HG02970 (cell line): Measurements from ENCODE around the gene TMCO4.

Experiments used
- ATAC-seq: cut with Tn5 transposase; IDR thresholded peaks from one replicate; pipeline ENCODE4 v1.9.1; 2021; ENCODE audit warnings: mild to moderate bottlenecking, moderate library complexity, moderate number of reproducible peaks; ENCODE audit not compliant: unreplicated experiment, low FRiP score

TMCO4 gene

GRCh38 chr1:19752083-19752696 lies 47.5 kb downstream of the TMCO4 start:
- ATAC-seq: no peak

GRCh38 chr1:19750882-19751276 lies 48.8 kb downstream of the TMCO4 start:
- no peak for ATAC-seq

DNA sequence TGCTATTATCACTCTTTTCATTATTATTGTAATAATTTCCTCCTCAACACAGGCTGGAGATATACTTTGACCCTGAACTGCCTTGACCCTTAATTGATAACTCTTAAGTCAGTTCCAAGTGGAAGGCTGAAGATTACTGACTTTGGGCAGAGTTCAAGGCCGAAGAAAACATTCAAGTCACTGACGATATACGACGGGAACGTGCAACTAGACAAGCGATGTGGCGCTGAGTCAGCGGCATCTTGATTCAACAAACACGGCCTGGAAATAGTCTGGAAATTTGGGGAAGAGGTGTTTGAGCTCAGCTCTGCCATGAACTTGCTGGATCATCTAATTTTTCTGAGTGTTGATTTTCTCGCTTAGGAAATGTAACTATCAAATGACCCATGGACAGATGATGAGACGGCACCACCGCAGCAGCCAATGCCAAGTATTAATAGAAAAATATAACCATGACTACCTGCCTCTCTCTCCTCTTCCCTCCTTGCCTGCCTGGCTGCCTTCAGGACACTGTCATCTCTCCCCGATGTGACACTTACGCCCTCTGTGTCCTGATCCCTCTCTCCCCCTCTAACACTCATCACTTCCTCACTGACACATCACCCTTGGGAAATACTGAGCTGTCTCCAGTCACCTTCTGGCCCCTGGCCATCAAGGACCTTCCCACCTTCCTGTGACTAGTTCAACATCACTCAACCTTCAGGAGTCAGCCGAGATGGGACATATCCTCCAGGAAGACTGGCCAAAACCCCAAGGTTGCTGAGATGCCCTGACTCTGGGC lies 49.4 kb downstream of the TMCO4 start:
- ATAC-seq: no peak

DNA sequence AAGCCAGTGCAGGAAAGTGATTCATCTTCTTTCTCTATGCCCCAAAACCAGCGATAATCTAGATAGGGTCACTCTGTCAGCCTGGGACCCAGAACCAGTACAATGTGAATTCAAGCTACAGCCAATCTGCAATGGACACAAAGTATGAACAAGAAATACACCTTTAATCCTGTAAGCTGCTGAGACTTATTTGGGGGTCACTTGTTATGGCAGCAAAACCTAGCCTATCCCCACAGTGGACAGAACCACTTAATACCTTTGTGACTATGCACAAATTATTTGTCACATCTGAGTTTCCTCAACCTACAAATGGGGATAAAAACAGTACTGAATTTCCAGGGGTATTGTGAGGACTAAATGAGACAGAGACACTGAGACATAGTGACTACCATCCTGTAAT lies 50.0 kb downstream of the TMCO4 start:
- ATAC-seq: no peak

GRCh38 chr1:19747761-19748160 lies 52.0 kb downstream of the TMCO4 start:
- no peak for ATAC-seq

GRCh38 chr1:19744886-19745285 lies 54.8 kb downstream of the TMCO4 start:
- ATAC-seq: no peak

DNA sequence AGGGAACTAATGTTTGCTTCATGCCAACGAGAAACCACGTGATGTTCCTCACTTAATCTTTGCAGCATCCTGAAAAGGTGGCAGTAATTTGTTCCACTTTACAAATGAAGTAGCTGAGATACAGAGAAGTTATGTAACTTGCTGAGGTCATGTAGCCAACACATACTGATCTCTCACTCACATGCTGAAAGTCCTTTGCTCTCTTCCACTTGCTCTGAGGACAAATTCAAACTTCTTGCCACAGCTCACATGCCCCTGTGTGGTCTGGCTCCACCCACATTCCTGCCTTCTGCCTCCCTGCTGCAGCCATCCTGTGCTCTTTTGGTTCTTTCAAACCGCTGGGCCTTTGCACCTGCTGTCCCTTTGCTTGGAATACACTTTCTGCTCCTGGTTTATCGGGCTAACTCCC lies 55.4 kb downstream of the TMCO4 start:
- no peak for ATAC-seq

GRCh38 chr1:19743793-19744192 lies 55.9 kb downstream of the TMCO4 start:
- no peak for ATAC-seq

- no peak for ATAC-seq
These were observed 56.5 kb downstream of the TMCO4 start for GRCh38 chr1:19743180-19743579.

DNA sequence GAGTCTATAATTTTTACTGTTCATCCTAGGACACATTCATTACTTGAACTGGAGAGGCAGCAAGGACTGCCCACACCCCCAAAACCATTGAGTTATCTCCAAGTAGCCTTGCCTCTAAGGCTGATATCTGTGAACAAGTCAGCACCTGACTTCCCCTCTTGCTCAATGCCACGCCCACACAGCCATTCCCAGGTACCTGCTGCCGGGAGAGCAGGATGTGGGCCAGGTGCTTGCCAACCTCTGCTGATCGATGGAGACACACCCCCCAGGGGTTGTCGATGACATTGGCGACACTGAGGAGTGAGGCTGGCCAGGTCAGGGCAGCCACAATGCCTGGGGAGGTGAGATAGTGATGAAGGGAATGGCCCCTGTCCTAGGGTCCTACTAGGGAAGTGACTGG lies 60.1 kb downstream of the TMCO4 start:
- ATAC-seq: no peak

DNA sequence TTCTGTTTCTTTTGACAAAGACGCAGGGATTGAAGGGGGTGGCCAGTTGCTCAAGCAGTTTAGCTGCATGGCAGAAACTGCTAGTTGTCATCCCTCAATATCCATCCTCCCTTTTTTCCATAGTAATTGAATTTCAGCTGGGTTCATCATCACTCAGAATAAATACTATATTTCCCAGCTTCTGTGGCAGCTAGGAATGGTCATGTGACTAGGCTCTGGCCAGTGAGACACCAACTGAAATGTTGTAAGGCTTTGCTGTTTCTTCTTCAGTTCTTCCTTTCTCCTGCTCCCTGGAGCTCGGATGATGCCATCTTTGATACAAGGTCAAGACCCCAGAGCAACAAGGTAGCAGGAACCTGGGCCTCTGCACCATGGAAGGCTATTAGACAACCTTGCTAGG lies 61.0 kb downstream of the TMCO4 start:
- no peak for ATAC-seq

GRCh38 chr1:19738076-19738475 lies 61.6 kb downstream of the TMCO4 start:
- ATAC-seq: no peak

GRCh38 chr1:19737104-19737825 lies 62.5 kb downstream of the TMCO4 start:
- ATAC-seq: no peak

DNA sequence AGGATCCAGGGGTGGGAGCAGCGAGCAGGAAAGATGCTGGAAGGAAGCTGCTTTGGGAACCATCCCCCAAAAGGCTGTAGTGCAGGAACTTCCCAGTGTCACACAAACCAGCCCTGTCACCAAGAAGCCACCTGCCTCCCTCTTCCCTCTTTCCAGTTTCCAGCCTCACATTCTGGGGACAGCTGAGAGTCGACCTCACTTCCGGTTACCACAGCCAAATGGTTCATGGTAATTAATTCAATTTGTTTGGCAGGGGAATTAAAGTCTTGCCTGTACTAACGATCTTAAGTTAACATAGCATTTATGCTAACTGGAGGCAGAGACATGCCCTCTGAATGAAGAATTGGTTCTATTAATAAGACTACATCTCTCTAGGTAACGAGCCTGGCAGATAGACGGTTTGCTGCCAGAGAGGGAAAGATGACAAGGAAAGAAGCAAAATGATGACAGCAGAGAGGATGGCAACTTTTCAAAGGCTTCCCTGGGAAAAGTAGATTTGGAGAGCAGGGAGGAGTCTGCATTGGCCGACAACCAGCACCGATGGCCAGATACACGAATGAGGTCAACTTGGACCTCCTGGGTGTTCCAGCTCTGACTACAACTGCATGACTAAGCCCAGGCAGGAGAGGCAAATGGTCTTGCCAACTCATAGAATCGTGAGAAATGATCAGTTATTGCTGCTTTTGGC lies 64.1 kb downstream of the TMCO4 start:
- ATAC-seq: no peak

GRCh38 chr1:19734472-19734999 lies 65.2 kb downstream of the TMCO4 start:
- no peak for ATAC-seq

GRCh38 chr1:19734056-19734455 lies 65.7 kb downstream of the TMCO4 start:
- ATAC-seq: no peak

DNA sequence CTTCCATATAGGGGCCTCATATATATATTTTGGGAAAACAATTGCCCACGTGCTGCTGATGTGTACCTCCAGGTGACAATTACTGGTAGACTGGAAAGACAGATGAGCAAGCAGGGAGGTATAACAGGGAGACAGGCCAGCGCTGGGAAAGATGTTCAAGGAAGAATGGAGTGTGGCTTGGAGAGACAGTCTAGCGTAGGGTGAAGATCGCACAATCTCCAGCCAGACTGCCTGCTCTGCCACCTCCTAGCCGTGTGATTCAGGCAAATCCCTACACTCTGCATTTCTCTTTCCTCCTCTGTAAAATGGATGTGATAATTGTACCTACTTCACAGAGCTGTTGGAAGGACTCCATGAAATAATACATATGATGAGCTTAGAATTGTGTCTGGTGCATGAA lies 66.1 kb downstream of the TMCO4 start:
- no peak for ATAC-seq

GRCh38 chr1:19731311-19731821 lies 68.3 kb downstream of the TMCO4 start:
- ATAC-seq: no peak

GRCh38 chr1:19730793-19731192 lies 68.9 kb downstream of the TMCO4 start:
- no peak for ATAC-seq

DNA sequence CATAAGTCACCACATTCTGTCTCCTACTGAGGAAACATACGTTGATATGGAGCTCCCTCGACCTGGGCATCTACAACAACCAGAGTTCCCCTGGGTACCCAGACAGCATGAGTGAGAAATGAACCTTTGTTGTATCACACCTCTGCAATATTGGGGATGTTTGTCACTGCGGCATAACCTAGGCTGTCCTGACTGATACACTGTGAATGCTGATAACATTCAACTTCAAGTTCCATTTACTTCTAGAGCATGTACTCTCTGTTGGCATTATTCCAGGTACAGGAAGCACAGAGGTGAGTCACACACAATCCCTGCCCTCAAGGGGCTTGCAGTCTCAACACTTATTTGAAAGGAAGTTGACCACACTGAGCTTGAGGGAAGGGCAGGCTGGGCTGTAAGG lies 69.5 kb downstream of the TMCO4 start:
- no peak for ATAC-seq
